ENCODE measurements around the gene NUP43.
"Not testable (repeated sequence)": the region's sequence is repeated elsewhere in the genome, so short reads cannot be mapped to it uniquely, and the experiment has no call there.

NUP43 gene

GRCh38 chr6:149749082-149749593 lies 2.8 kb upstream of the NUP43 start:
- DNase-seq (ENCODE audit: low read depth in 3 of 3), result not testable (repeated sequence)

- DNase-seq (ENCODE audit: low read depth in 3 of 3), result not testable (repeated sequence)
These were observed 1.1 kb downstream of the NUP43 start for GRCh38 chr6:149745252-149745651.

GRCh38 chr6:149734915-149735314 lies 11.4 kb downstream of the NUP43 start:
- DNase-seq (ENCODE audit: low read depth in 3 of 3), result no peak

- DNase-seq (ENCODE audit: low read depth in 3 of 3), result no peak
These were observed 13.1 kb downstream of the NUP43 start for GRCh38 chr6:149733089-149733720.

- no peak for DNase-seq (ENCODE audit: low read depth in 3 of 3)
These were observed 16.5 kb downstream of the NUP43 start for GRCh38 chr6:149729824-149730223.

GRCh38 chr6:149728499-149729234 lies 17.7 kb downstream of the NUP43 start:
- DNase-seq (ENCODE audit: low read depth in 3 of 3), result no peak

- DNase-seq (ENCODE audit: low read depth in 3 of 3), result no peak
These were observed 18.4 kb downstream of the NUP43 start for GRCh38 chr6:149727793-149728498.

- no peak for DNase-seq (ENCODE audit: low read depth in 3 of 3)
These were observed 20.5 kb downstream of the NUP43 start for GRCh38 chr6:149725785-149726184.

- DNase-seq (ENCODE audit: low read depth in 3 of 3), result peak in 2 of 3 donors; percentile 6 to 26
These were observed 22.4 kb downstream of the NUP43 start for GRCh38 chr6:149723771-149724417.

GRCh38 chr6:149723262-149723661 lies 23.1 kb downstream of the NUP43 start:
- no peak for DNase-seq (ENCODE audit: low read depth in 3 of 3)

- no peak for DNase-seq (ENCODE audit: low read depth in 3 of 3)
These were observed 26.8 kb downstream of the NUP43 start for GRCh38 chr6:149719531-149719930.

- peak; percentile 84 to 91 (median 90) for DNase-seq (ENCODE audit: low read depth in 3 of 3)
These were observed 28.5 kb downstream of the NUP43 start, which contains the start of gene LATS1 for GRCh38 chr6:149717588-149718458. Gene LATS1, minus strand, starts transcription at chr6:149718101. Its CDS starts 15,975 bp downstream, at chr6:149702126.

- no peak for DNase-seq (ENCODE audit: low read depth in 3 of 3)
These were observed 29.1 kb downstream of the NUP43 start for GRCh38 chr6:149717255-149717587.

- no peak for DNase-seq (ENCODE audit: low read depth in 3 of 3)
These were observed 30.0 kb downstream of the NUP43 start for GRCh38 chr6:149716181-149716963.

GRCh38 chr6:149714442-149714841 lies 31.9 kb downstream of the NUP43 start:
- DNase-seq (ENCODE audit: low read depth in 3 of 3), result no peak

- DNase-seq (ENCODE audit: low read depth in 3 of 3), result no peak
These were observed 34.6 kb downstream of the NUP43 start for GRCh38 chr6:149711711-149712110.

- no peak for DNase-seq (ENCODE audit: low read depth in 3 of 3)
These were observed 44.6 kb downstream of the NUP43 start for GRCh38 chr6:149701714-149702113.

- no peak for DNase-seq (ENCODE audit: low read depth in 3 of 3)
These were observed 47.2 kb downstream of the NUP43 start for GRCh38 chr6:149699150-149699549.

- no peak for DNase-seq (ENCODE audit: low read depth in 3 of 3)
These were observed 48.2 kb downstream of the NUP43 start for GRCh38 chr6:149698175-149698574.

GRCh38 chr6:149696901-149697300 lies 49.4 kb downstream of the NUP43 start:
- no peak for DNase-seq (ENCODE audit: low read depth in 3 of 3)

Data from stimulated activated CD4-positive, alpha-beta T cell treated with anti-CD3 and anti-CD28 coated beads, TNF-alpha, amount 100 ng/mL, for 48 hours (primary cell).